GM23338 (cell line): ENCODE data around the gene C11orf71. TPM values are rescaled to one million over a fixed set of nuclear protein-coding genes. Genes with fewer than 3 reads are reported as not detected.
A peak's percentile ranks its signal among the peaks of the same experiment; 100 is the strongest.

Source experiments
- ATAC-seq: fragments of 200-7000 bp; cut with Tn5 transposase; 3 replicates; pipeline ENCODE4 v1.9.1; 2020
- DNase-seq: peaks from one replicate; pipeline ENCODE4 v3.0.0-alpha.2; 2015; ENCODE audit warnings: low spot score
- H2AFZ ChIP-seq: fragments of 200-600 bp; sonication (generic); 2 replicates; pipeline ENCODE4 v1.8.0; 2016; ENCODE audit warnings: antibody characterized with exemption, mild to moderate bottlenecking, moderate library complexity
- H3F3A ChIP-seq: fragments of 200-600 bp; sonication (generic); replicated peaks from 2 replicates; pipeline ENCODE4 v1.8.0; 2017; ENCODE audit warnings: antibody characterized with exemption, mixed run types, low read depth
- H3K27ac ChIP-seq: fragments of 200-600 bp; sonication (generic); 2 replicates; pipeline ENCODE4 v1.6.1; 2016; ENCODE audit warnings: low read depth
- H3K27me3 ChIP-seq: fragments of 200-600 bp; sonication (generic); 2 replicates; pipeline ENCODE4 v1.8.0; 2016; ENCODE audit warnings: mild to moderate bottlenecking, mixed run types, moderate library complexity; ENCODE audit not compliant: insufficient read depth
- H3K36me3 ChIP-seq: fragments of 200-600 bp; sonication (generic); 2 replicates; pipeline ENCODE4 v1.8.0; 2016; ENCODE audit warnings: mild to moderate bottlenecking; ENCODE audit not compliant: insufficient read depth
- H3K4me1 ChIP-seq: fragments of 200-600 bp; sonication (generic); 2 replicates; pipeline ENCODE4 v1.8.0; 2016; ENCODE audit warnings: mild to moderate bottlenecking, moderate library complexity; ENCODE audit not compliant: insufficient read depth
- H3K4me2 ChIP-seq: fragments of 200-600 bp; sonication (generic); 2 replicates; pipeline ENCODE4 v1.7.1; 2017; ENCODE audit warnings: mixed run types
- H3K4me3 ChIP-seq: fragments of 200-600 bp; sonication (generic); 2 replicates; pipeline ENCODE4 v1.6.1; 2016; ENCODE audit warnings: mixed run types
- H3K79me2 ChIP-seq: fragments of 200-600 bp; sonication (generic); replicated peaks from 2 replicates; pipeline ENCODE4 v1.8.0; 2017; ENCODE audit warnings: mild to moderate bottlenecking; ENCODE audit not compliant: insufficient read depth
- H3K9me2 ChIP-seq: fragments of 200-600 bp; sonication (generic); 2 replicates; pipeline ENCODE4 v1.8.0; 2017; ENCODE audit not compliant: insufficient read depth
- H4K20me1 ChIP-seq: fragments of 200-600 bp; sonication (generic); replicated peaks from 2 replicates; pipeline ENCODE4 v1.8.0; 2017; ENCODE audit warnings: mild to moderate bottlenecking; ENCODE audit not compliant: insufficient read depth
- H3K27ac Mint-ChIP-seq: 2 replicates; pipeline ENCODE4 v1.8.0; 2020; ENCODE audit warnings: inconsistent platforms, mild to moderate bottlenecking, moderate library complexity, mixed read lengths
- H3K27me3 Mint-ChIP-seq: 3 replicates; pipeline ENCODE4 v1.8.0; 2022; ENCODE audit warnings: low read depth, mild to moderate bottlenecking, moderate library complexity, mixed read lengths, inconsistent platforms; ENCODE audit not compliant: insufficient read depth, poor library complexity
- H3K36me3 Mint-ChIP-seq: 3 replicates; pipeline ENCODE4 v1.8.0; 2021; ENCODE audit warnings: low read depth, mild to moderate bottlenecking, inconsistent platforms, moderate library complexity, mixed read lengths
- H3K4me1 Mint-ChIP-seq: 3 replicates; pipeline ENCODE4 v1.8.0; 2020; ENCODE audit warnings: mild to moderate bottlenecking, inconsistent platforms, mixed read lengths
- H3K4me3 Mint-ChIP-seq: 3 replicates; pipeline ENCODE4 v1.8.0; 2021; ENCODE audit warnings: moderate library complexity, mild to moderate bottlenecking, inconsistent platforms, mixed read lengths
- H3K9me3 Mint-ChIP-seq: 3 replicates; pipeline ENCODE4 v1.8.0; 2020; ENCODE audit warnings: moderate library complexity, mild to moderate bottlenecking, inconsistent platforms, mixed read lengths
- CREB1 ChIP-seq: fragments of 250-450 bp; sonication (Bioruptor Pico); IDR thresholded peaks from 2 replicates; pipeline ENCODE4 v1.5.0; 2020; ENCODE audit warnings: low read depth, mild to moderate bottlenecking, moderate library complexity
- EZH2 ChIP-seq: fragments of 200-600 bp; sonication (generic); IDR thresholded peaks from one replicate; pipeline ENCODE4 v1.8.0; 2017; ENCODE audit warnings: antibody characterized with exemption, mild to moderate bottlenecking, low read depth; ENCODE audit not compliant: unreplicated experiment
- EZH2phosphoT487 ChIP-seq: fragments of 200-600 bp; sonication (generic); IDR thresholded peaks from one replicate; pipeline ENCODE4 v1.8.1; 2018; ENCODE audit warnings: antibody characterized with exemption; ENCODE audit not compliant: unreplicated experiment
- JUNB ChIP-seq: IDR thresholded peaks from one replicate; pipeline ENCODE4 v1.6.1; 2016; ENCODE audit warnings: antibody characterized with exemption; ENCODE audit not compliant: unreplicated experiment
- NANOG ChIP-seq: IDR thresholded peaks from 2 replicates; pipeline ENCODE4 v1.6.1; 2016; ENCODE audit warnings: antibody characterized with exemption, borderline replicate concordance
- POLR2AphosphoS5 ChIP-seq: IDR thresholded peaks from 2 replicates; pipeline ENCODE4 v1.6.1; 2016; ENCODE audit warnings: antibody characterized with exemption, low read depth
- REST ChIP-seq: IDR thresholded peaks from one replicate; pipeline ENCODE4 v1.6.1; 2018; ENCODE audit warnings: antibody characterized with exemption; ENCODE audit not compliant: unreplicated experiment
- STAT1 ChIP-seq: IDR thresholded peaks from one replicate; pipeline ENCODE4 v1.6.1; 2016; ENCODE audit warnings: antibody characterized with exemption; ENCODE audit not compliant: unreplicated experiment
- ZNF114 ChIP-seq: fragments of 250-450 bp; sonication (Bioruptor Pico); IDR thresholded peaks from 2 replicates; pipeline ENCODE4 v1.5.0; 2020; ENCODE audit warnings: mild to moderate bottlenecking, moderate library complexity
- ZNF331 ChIP-seq: fragments of 250-450 bp; sonication (Bioruptor Pico); IDR thresholded peaks from 2 replicates; pipeline ENCODE4 v1.5.0; 2020; ENCODE audit warnings: low read depth, mild to moderate bottlenecking, moderate library complexity
- polyA plus RNA-seq: library from polyadenylated mRNA; unstranded; fragments of >200 nt; fragmentation: Nextera tagmentation; extraction: Ambion mirVana; gene quantifications from 2 replicates; pipeline ENCODE4 v1.2.1, GENCODE V29; 2016
- total RNA-seq: library from RNA; depleted of rRNA; stranded (reverse); fragments of >200 nt; shearing (Covaris generic); gene quantifications from 2 replicates; pipeline ENCODE4 v1.2.3, GENCODE V29; 2014
- TF ChIP-seq, protein P1 (sequence below): fragments of 250-450 bp; sonication (Bioruptor Pico); IDR thresholded peaks from 2 replicates; pipeline ENCODE4 v1.5.0; 2020; ENCODE audit warnings: mild to moderate bottlenecking, moderate library complexity
- TF ChIP-seq, protein P2 (sequence below), 2 experiments: fragments of 200-600 bp in 1 of 2; sonication (generic) in 1 of 2; conservative IDR thresholded peaks; 2 replicates each; pipeline versions ENCODE4 v1.5.1 to v1.6.1; 2016 to 2017; ENCODE audit warnings: antibody characterized with exemption in 2 of 2, low read depth in 2 of 2, mild to moderate bottlenecking in 2 of 2, moderate library complexity in 1 of 2
- TF ChIP-seq, protein P3 (sequence below): IDR thresholded peaks from 2 replicates; pipeline ENCODE4 v1.6.1; 2016; ENCODE audit warnings: antibody characterized with exemption

The C11orf71 gene
- total and polyA plus RNA-seq, 2 experiments from 2014 or later: 5.8 to 8.7 TPM

DNA sequence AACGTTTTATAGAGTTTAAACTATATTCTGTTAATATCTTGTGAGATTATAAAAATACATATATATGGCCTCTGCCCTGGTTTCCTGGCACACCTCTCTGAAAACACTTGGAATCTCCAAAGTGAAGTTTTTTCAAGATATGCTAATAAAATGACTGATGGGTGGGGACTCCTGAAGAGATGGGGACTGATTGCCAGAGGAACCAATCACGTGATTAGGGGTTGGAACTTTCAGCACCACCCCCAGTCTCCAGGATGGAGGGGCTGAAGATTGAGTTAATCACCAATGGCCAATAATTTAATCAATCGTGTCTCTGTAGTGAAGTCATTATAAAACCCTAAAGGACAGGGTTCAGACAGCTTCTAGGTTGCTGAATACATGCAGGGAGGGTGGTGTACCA is 37.4 kb downstream of the C11orf71 start:
- Histone ChIP-seq H3K4me2 (no peak overlapping the region), H3K36me3 (no peaks in the 10 kb centered on the region), H3K4me1 (peaks cover 4% of the 10 kb centered on the region; the same call in 1 of the 2 replicates), H3K4me3 (no peak overlapping the region), H3F3A (no peaks in the 10 kb centered on the region), H2AFZ (no peak overlapping the region), H3K9me2 (peaks cover 4% of the 10 kb centered on the region; the same call in 1 of the 2 replicates), H4K20me1 (no peaks in the 10 kb centered on the region), H3K27ac (no peak overlapping the region), H3K79me2 (no peaks in the 10 kb centered on the region), H3K27me3 (no peaks in the 10 kb centered on the region)
- Mint-ChIP-seq H3K4me3 (no peak overlapping the region), H3K36me3 (no peaks in the 10 kb centered on the region), H3K4me1 (peaks cover 8% of the 10 kb centered on the region), H3K9me3 (no peaks in the 10 kb centered on the region), H3K27ac (no peak overlapping the region), H3K27me3 (peaks cover 3% of the 10 kb centered on the region)
- DNase-seq: peak; percentile 26
- TF ChIP-seq NANOG (no peak), ZNF331 (no peak), JUNB (no peak), STAT1 (no peak), EZH2 (no peak), EZH2phosphoT487 (no peak), POLR2AphosphoS5 (no peak), ZNF114 (CRISPR knock-in tag) (no peak), REST (no peak), CREB1 (CRISPR knock-in tag) (no peak)
- TF ChIP-seq, protein P1, sequence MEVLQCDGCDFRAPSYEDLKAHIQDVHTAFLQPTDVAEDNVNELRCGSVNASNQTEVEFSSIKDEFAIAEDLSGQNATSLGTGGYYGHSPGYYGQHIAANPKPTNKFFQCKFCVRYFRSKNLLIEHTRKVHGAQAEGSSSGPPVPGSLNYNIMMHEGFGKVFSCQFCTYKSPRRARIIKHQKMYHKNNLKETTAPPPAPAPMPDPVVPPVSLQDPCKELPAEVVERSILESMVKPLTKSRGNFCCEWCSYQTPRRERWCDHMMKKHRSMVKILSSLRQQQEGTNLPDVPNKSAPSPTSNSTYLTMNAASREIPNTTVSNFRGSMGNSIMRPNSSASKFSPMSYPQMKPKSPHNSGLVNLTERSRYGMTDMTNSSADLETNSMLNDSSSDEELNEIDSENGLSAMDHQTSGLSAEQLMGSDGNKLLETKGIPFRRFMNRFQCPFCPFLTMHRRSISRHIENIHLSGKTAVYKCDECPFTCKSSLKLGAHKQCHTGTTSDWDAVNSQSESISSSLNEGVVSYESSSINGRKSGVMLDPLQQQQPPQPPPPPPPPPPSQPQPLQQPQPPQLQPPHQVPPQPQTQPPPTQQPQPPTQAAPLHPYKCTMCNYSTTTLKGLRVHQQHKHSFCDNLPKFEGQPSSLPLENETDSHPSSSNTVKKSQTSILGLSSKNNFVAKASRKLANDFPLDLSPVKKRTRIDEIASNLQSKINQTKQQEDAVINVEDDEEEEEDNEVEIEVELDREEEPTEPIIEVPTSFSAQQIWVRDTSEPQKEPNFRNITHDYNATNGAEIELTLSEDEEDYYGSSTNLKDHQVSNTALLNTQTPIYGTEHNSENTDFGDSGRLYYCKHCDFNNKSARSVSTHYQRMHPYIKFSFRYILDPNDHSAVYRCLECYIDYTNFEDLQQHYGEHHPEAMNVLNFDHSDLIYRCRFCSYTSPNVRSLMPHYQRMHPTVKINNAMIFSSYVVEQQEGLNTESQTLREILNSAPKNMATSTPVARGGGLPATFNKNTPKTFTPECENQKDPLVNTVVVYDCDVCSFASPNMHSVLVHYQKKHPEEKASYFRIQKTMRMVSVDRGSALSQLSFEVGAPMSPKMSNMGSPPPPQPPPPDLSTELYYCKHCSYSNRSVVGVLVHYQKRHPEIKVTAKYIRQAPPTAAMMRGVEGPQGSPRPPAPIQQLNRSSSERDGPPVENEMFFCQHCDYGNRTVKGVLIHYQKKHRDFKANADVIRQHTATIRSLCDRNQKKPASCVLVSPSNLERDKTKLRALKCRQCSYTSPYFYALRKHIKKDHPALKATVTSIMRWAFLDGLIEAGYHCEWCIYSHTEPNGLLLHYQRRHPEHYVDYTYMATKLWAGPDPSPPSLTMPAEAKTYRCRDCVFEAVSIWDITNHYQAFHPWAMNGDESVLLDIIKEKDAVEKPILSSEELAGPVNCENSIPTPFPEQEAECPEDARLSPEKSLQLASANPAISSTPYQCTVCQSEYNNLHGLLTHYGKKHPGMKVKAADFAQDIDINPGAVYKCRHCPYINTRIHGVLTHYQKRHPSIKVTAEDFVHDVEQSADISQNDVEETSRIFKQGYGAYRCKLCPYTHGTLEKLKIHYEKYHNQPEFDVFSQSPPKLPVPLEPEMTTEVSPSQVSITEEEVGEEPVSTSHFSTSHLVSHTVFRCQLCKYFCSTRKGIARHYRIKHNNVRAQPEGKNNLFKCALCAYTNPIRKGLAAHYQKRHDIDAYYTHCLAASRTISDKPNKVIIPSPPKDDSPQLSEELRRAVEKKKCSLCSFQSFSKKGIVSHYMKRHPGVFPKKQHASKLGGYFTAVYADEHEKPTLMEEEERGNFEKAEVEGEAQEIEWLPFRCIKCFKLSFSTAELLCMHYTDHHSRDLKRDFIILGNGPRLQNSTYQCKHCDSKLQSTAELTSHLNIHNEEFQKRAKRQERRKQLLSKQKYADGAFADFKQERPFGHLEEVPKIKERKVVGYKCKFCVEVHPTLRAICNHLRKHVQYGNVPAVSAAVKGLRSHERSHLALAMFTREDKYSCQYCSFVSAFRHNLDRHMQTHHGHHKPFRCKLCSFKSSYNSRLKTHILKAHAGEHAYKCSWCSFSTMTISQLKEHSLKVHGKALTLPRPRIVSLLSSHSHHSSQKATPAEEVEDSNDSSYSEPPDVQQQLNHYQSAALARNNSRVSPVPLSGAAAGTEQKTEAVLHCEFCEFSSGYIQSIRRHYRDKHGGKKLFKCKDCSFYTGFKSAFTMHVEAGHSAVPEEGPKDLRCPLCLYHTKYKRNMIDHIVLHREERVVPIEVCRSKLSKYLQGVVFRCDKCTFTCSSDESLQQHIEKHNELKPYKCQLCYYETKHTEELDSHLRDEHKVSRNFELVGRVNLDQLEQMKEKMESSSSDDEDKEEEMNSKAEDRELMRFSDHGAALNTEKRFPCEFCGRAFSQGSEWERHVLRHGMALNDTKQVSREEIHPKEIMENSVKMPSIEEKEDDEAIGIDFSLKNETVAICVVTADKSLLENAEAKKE (CRISPR knock-in tag): no peak
- TF ChIP-seq, protein P2, sequence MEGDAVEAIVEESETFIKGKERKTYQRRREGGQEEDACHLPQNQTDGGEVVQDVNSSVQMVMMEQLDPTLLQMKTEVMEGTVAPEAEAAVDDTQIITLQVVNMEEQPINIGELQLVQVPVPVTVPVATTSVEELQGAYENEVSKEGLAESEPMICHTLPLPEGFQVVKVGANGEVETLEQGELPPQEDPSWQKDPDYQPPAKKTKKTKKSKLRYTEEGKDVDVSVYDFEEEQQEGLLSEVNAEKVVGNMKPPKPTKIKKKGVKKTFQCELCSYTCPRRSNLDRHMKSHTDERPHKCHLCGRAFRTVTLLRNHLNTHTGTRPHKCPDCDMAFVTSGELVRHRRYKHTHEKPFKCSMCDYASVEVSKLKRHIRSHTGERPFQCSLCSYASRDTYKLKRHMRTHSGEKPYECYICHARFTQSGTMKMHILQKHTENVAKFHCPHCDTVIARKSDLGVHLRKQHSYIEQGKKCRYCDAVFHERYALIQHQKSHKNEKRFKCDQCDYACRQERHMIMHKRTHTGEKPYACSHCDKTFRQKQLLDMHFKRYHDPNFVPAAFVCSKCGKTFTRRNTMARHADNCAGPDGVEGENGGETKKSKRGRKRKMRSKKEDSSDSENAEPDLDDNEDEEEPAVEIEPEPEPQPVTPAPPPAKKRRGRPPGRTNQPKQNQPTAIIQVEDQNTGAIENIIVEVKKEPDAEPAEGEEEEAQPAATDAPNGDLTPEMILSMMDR (conservative IDR thresholded peaks at IDR 0.05; ENCODE audit: low read depth in 2 of 2): no peak
- TF ChIP-seq, protein P3, sequence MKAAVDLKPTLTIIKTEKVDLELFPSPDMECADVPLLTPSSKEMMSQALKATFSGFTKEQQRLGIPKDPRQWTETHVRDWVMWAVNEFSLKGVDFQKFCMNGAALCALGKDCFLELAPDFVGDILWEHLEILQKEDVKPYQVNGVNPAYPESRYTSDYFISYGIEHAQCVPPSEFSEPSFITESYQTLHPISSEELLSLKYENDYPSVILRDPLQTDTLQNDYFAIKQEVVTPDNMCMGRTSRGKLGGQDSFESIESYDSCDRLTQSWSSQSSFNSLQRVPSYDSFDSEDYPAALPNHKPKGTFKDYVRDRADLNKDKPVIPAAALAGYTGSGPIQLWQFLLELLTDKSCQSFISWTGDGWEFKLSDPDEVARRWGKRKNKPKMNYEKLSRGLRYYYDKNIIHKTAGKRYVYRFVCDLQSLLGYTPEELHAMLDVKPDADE: no peak
- no peak for ATAC-seq
